KOPT-K1 (cell line): ENCODE results near the gene STK4.
"Not testable (repeated sequence)": the region's sequence is repeated elsewhere in the genome, so short reads cannot be mapped to it uniquely, and the experiment has no call there.

Experiments used
- H3K27ac ChIP-seq: fragments of 200-600 bp; sonication (generic); 2 replicates; pipeline ENCODE4 v1.5.1; 2016; ENCODE audit warnings: antibody characterized with exemption, mild to moderate bottlenecking, low read depth, low read length; ENCODE audit not compliant: poor library complexity, severe bottlenecking
- H3K36me3 ChIP-seq: fragments of 200-600 bp; sonication (generic); 2 replicates; pipeline ENCODE4 v1.5.1; 2017; ENCODE audit warnings: antibody characterized with exemption, mild to moderate bottlenecking, low read length, moderate library complexity; ENCODE audit not compliant: insufficient read depth
- H3K9me3 ChIP-seq: fragments of 200-600 bp; sonication (generic); 2 replicates; pipeline ENCODE4 v1.5.1; 2017; ENCODE audit warnings: antibody characterized with exemption, low read length, mild to moderate bottlenecking; ENCODE audit not compliant: insufficient read depth, poor library complexity, severe bottlenecking

STK4 gene

GRCh38 chr20:45020236-45020886, 54.0 kb downstream of the STK4 start:
- Histone ChIP-seq H3K36me3 (peaks cover 92% of the 10 kb centered on the region), H3K9me3 (no peaks in the 10 kb centered on the region), H3K27ac (no peak overlapping the region)

- H3K36me3 ChIP-seq, result peaks cover 92% of the 10 kb centered on the region
- no peak overlapping the region for H3K27ac ChIP-seq
- H3K9me3 ChIP-seq, result no peaks in the 10 kb centered on the region
These were observed 55.3 kb downstream of the STK4 start for GRCh38 chr20:45021631-45022030.

GRCh38 chr20:45023140-45023539, 56.8 kb downstream of the STK4 start:
- not testable (repeated sequence) for H3K27ac ChIP-seq, H3K9me3 ChIP-seq
- H3K36me3 ChIP-seq, result peaks cover 89% of the 10 kb centered on the region

DNA sequence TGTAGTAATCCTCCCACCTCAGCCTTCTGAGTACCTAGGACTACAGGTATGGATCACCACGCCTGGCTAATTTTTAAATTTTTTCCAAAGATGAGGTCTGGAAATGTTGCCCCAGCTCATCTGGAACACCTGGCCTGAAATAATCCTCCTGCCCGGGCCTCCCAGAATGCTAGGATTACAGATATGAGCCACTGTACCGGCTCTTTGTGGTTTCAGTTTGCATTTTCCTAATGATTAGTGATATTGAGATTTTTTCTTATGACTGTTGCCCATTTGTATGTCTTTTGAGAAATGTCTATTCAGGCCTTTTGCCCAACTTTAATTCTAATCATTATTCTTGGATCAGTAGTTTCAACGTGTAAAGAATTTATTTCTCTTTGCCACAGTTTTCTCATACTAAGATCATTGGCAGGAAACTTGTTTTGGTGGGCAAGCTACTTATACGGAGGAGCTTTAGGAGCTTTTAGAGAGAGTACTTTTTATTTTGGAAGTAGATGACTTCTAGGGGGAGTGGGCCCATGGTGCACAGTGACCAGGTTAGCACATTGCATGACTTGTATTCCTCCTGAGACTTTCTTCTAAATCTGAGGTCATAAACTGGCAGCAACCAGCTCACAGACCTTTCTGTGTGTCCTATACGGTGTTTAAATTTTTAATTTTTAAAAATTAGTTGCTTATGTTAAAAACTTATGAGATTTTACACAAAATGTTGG, 62.3 kb downstream of the STK4 start:
- Histone ChIP-seq H3K36me3 (peaks cover 93% of the 10 kb centered on the region), H3K27ac (no peak overlapping the region), H3K9me3 (no peaks in the 10 kb centered on the region)

DNA sequence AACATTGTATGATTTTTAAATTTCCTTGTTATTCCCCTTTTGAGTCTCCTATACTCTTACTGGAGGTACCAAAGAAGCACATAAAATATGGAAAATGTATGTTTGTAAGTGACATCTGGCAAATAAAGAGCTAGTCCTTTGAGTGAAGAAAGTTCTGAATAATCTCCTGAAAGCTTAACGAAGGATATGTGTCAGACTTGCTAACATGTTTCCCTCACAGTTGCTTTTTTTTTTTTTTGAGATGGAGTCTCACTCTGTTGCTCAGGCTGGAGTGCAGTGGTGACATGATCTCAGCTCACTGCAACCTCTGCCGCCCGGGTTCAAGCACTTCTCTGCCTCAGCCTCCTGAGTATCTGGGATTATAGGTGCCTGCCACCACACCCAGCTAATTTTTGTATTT, 63.6 kb downstream of the STK4 start:
- no peaks in the 10 kb centered on the region for H3K9me3 ChIP-seq
- peaks cover 83% of the 10 kb centered on the region for H3K36me3 ChIP-seq
- H3K27ac ChIP-seq, result no peak overlapping the region

DNA sequence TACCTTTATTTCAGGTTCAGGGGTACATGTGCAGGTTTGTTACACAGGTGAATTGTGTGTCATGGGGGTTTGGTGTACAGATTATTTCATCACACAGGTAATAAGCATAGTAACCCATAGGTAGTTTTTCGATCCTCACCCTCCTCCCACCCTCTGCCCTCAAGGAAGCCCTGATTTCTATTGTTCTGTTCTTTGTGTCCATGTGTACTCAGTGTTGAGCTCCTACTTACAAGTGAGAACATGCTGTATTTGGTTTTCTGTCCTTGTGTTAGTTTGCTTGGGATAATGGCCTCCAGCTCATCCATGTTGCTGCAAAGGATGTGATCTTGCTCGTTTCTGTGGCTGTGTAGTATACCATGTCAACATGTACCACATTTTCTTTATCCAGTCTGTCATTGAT, 66.0 kb downstream of the STK4 start:
- no peak overlapping the region for H3K27ac ChIP-seq
- no peaks in the 10 kb centered on the region for H3K9me3 ChIP-seq
- H3K36me3 ChIP-seq, result peaks cover 82% of the 10 kb centered on the region

GRCh38 chr20:45032781-45033180, 66.5 kb downstream of the STK4 start:
- H3K9me3 ChIP-seq, result no peaks in the 10 kb centered on the region

DNA sequence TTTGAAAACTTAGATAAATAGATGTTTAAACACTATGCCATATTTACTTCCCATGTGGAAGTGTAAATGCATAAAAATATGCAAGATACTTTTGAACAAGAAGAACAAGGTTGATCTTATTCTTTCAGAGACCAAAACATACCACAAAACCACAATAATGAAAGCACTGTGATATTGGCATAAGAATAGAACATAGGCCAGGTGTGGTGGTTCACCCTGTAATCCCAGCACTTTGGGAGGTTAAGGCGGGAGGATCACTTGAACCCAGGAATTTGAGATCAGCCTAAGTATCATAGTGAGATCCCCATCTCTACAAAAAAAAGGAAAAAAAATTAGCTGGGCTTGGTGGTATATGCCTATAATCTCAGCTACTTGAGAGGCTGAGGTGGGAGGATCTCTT, 68.1 kb downstream of the STK4 start:
- Histone ChIP-seq H3K9me3 (no peaks in the 10 kb centered on the region), H3K27ac (no peak overlapping the region), H3K36me3 (peaks cover 67% of the 10 kb centered on the region)

More at GRCh38 chr20:45032781-45033180, 66.5 kb downstream of the STK4 start:
- Histone ChIP-seq H3K27ac (no peak overlapping the region), H3K36me3 (peaks cover 79% of the 10 kb centered on the region)

- Histone ChIP-seq H3K27ac (no peak overlapping the region), H3K9me3 (no peaks in the 10 kb centered on the region), H3K36me3 (peaks cover 64% of the 10 kb centered on the region)
These were observed 69.9 kb downstream of the STK4 start for GRCh38 chr20:45036044-45036755.

DNA sequence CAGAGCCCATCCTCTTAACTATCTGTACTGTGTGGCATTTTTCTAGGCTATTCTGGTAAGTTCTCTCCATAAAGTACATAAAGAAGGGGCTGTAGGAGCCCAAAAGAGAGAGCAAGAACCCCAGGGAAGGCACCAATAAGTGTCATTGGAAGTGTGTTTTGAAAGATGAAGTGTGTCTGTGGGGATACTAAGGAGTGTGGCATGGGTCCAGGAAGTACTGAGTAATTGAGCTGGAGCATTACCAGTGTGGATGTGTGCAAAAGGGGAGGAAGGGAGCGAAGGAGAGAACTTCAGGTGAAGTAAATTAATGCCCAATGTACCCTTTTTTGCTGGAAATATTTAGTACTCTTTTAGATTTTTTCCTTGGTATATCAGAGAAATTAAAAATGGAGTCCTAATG, 70.7 kb downstream of the STK4 start:
- Histone ChIP-seq H3K9me3 (no peaks in the 10 kb centered on the region), H3K36me3 (peaks cover 64% of the 10 kb centered on the region), H3K27ac (no peak overlapping the region)

GRCh38 chr20:45037635-45038034, 71.3 kb downstream of the STK4 start:
- no peaks in the 10 kb centered on the region for H3K9me3 ChIP-seq
- peaks cover 64% of the 10 kb centered on the region for H3K36me3 ChIP-seq
- no peak overlapping the region for H3K27ac ChIP-seq

GRCh38 chr20:45038745-45039474, 72.6 kb downstream of the STK4 start:
- Histone ChIP-seq H3K9me3 (no peaks in the 10 kb centered on the region), H3K36me3 (peaks cover 66% of the 10 kb centered on the region), H3K27ac (no peak overlapping the region)

- Histone ChIP-seq H3K9me3 (no peaks in the 10 kb centered on the region), H3K36me3 (peaks cover 72% of the 10 kb centered on the region), H3K27ac (no peak overlapping the region)
These were observed 73.1 kb downstream of the STK4 start for GRCh38 chr20:45039475-45039820.

GRCh38 chr20:45041464-45042337, 75.4 kb downstream of the STK4 start:
- Histone ChIP-seq H3K9me3 (no peaks in the 10 kb centered on the region), H3K36me3 (peaks cover 59% of the 10 kb centered on the region), H3K27ac (no peak overlapping the region)
